ENCODE measurements around the gene C1orf226. TPM values are rescaled to one million over a fixed set of nuclear protein-coding genes. Genes with fewer than 3 reads are reported as not detected.

Gene C1orf226
- total and polyA plus RNA-seq, 4 donors, result 2.2 to 25.2 (median 10.8) TPM

GRCh38 chr1:162342452-162342983 lies 39.0 kb upstream of the C1orf226 start (continued):
- TF ChIP-seq REST (IDR thresholded peaks at IDR 0.05), result no peak
- TF ChIP-seq YY1 (IDR thresholded peaks at IDR 0.05), result no peak
- no peak for TF ChIP-seq JUND (IDR thresholded peaks at IDR 0.05)
- no peak for TF ChIP-seq FOXA1 (IDR thresholded peaks at IDR 0.05)
- TF ChIP-seq RXRA (IDR thresholded peaks at IDR 0.05), result no peak

GRCh38 chr1:162343470-162343869 lies 38.1 kb upstream of the C1orf226 start:
- no peak overlapping the region for H3K27ac ChIP-seq (ENCODE audit: low read depth in 1 of 2, low read length in 2 of 2)
- no peak overlapping the region for H3K9ac ChIP-seq (ENCODE audit: low read depth in 1 of 2, low read length in 2 of 2)
- H3K4me3 ChIP-seq (ENCODE audit: low read depth in 1 of 3, low read length in 3 of 3), result no peak overlapping the region
- no peaks in the 10 kb centered on the region for H3K4me1 ChIP-seq (ENCODE audit: control insufficient read depth in 4 of 4, insufficient read depth in 4 of 4, low read length in 3 of 4)
- H3K9me3 ChIP-seq (ENCODE audit: control insufficient read depth in 4 of 4, low read length in 3 of 4), result no peaks in the 10 kb centered on the region
- WGBS, result 91% methylated on average over 5 of the region's 5 CpGs
- peaks cover 0 to 3% (median 3%) of the 10 kb centered on the region in 4 donors for H3K36me3 ChIP-seq (ENCODE audit: control insufficient read depth in 4 of 4, insufficient read depth in 3 of 4, low read depth in 1 of 4, low read length in 3 of 4)
- no peak for TF ChIP-seq GABPA (IDR thresholded peaks at IDR 0.05 in 1 of 2, conservative IDR thresholded peaks at IDR 0.05 in 1 of 2)
- TF ChIP-seq TAF1 (conservative IDR thresholded peaks at IDR 0.05), result no peak
- no peak for TF ChIP-seq HNF4G (IDR thresholded peaks at IDR 0.05)
- no peak for TF ChIP-seq CTCF (IDR thresholded peaks at IDR 0.05; ENCODE audit: low read depth, low read length, missing input control)
- TF ChIP-seq EGR1 (IDR thresholded peaks at IDR 0.05; ENCODE audit: low read depth in 2 of 2), result no peak
- TF ChIP-seq SP1 (IDR thresholded peaks at IDR 0.05), result no peak
- TF ChIP-seq FOXA1 (IDR thresholded peaks at IDR 0.05), result no peak
- TF ChIP-seq NR2F2 (IDR thresholded peaks at IDR 0.05), result no peak
- TF ChIP-seq HNF4A (conservative IDR thresholded peaks at IDR 0.05), result no peak
- TF ChIP-seq ATF3 (IDR thresholded peaks at IDR 0.05), result no peak
- TF ChIP-seq RXRA (IDR thresholded peaks at IDR 0.05), result no peak
- no peak for TF ChIP-seq RAD21 (IDR thresholded peaks at IDR 0.05)
- TF ChIP-seq MAX (IDR thresholded peaks at IDR 0.05), result no peak
- no peak for TF ChIP-seq FOXA2 (IDR thresholded peaks at IDR 0.05)
- no peak for TF ChIP-seq ZBTB33 (IDR thresholded peaks at IDR 0.05)
- TF ChIP-seq JUND (IDR thresholded peaks at IDR 0.05), result no peak
- TF ChIP-seq REST (IDR thresholded peaks at IDR 0.05), result no peak
- no peak for TF ChIP-seq YY1 (IDR thresholded peaks at IDR 0.05)
- no peak for DNase-seq (ENCODE audit: low spot score)
- no peaks in the 10 kb centered on the region for H3K27me3 ChIP-seq (ENCODE audit: control insufficient read depth in 4 of 4, insufficient read depth in 4 of 4, low read length in 3 of 4)

Measured in liver (tissue), 9 donors.